Measurements from ENCODE around the gene MTAP.

MTAP gene

DNA sequence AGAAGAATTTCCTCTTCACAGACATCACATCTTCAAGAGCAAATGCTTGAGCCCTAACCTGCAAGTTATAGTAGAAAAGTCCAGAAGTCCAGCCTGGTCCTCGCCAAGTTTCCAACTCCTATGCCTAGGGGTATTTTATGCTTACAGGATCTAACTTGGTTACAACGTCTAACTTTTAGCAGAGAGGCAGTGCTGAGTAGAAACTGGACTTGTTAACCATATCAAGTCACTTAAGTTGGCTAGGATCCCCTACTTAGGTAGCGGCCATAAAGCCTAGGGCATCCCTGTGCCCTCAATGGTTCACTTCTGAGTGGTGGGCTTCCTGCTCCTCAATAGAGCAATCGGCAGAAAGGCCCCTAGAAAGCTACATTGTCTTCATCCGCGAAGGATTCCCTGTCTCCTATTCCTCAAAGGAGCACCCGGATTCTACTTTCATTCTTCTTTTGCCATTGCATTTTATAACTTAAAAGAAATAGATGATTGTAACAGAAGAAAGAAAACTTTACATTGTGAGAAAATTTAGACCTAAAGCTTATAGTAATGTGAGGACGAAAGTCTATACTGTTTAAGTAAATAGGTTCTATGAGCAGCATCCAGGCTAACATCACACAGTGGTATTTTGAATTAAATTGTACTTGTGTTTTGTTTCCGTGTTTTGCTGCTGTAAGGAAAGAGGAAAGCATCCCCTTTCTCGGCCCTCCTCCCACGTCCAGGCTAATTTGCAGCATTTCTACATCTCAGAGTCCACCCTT is 1.3 kb upstream of the MTAP start:
- DNase-seq (ENCODE audit: low spot score) = no peak
- in situ Hi-C loops (cut with MboI; ENCODE audit: low pct_unique_long_range_greater_than_20kb, low sequenced_read_pairs, unreplicated experiment) = loop anchor here (25.0 kb wide), 2 partner anchors 236 to 661 kb away; no protein-coding TSS in a partner anchor
- TF ChIP-seq, protein P1, sequence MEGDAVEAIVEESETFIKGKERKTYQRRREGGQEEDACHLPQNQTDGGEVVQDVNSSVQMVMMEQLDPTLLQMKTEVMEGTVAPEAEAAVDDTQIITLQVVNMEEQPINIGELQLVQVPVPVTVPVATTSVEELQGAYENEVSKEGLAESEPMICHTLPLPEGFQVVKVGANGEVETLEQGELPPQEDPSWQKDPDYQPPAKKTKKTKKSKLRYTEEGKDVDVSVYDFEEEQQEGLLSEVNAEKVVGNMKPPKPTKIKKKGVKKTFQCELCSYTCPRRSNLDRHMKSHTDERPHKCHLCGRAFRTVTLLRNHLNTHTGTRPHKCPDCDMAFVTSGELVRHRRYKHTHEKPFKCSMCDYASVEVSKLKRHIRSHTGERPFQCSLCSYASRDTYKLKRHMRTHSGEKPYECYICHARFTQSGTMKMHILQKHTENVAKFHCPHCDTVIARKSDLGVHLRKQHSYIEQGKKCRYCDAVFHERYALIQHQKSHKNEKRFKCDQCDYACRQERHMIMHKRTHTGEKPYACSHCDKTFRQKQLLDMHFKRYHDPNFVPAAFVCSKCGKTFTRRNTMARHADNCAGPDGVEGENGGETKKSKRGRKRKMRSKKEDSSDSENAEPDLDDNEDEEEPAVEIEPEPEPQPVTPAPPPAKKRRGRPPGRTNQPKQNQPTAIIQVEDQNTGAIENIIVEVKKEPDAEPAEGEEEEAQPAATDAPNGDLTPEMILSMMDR (IDR thresholded peaks at IDR 0.05; ENCODE audit: extremely low read depth, insufficient read depth, missing control alignments) = no peak

DNA sequence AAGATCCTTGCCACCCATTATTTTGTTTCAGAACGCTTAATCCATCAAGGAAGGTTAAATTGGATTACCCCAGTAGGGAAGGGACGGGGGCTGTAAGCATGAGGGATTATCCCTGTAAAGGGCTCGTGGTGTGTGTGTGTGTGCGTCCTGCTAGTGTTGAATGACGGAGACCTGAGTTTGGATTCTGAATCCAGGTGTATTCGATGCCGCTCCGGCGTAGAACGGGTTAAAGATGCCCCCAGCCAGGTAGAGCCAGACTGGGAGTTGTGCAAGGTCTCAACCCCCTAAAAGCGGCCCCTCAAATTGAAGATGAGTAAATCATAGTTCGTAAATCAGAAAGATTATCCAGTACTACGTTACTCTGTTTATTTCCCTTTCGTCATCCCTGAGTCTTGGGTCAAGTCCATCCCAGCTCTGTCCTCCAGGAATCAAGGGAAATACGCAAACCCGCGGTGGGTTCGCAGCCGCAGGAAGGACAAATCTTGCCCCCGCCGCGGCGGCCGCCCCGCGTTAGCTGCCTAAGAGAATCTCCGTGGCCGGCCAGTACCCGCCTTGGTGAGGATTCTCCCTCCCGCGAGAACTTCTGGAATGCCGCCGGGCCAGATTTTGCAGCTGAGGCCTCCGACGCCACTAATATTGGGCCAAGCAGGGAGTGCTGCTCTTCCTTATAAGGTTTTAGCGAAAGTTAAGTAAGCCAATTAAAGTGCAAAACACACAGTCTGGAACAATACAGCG is 586 bp upstream of the MTAP start:
- TF ChIP-seq, protein P1 (IDR thresholded peaks at IDR 0.05; ENCODE audit: extremely low read depth, insufficient read depth, missing control alignments) = no peak
- in situ Hi-C loops (cut with MboI; ENCODE audit: low pct_unique_long_range_greater_than_20kb, low sequenced_read_pairs, unreplicated experiment) = loop anchor here (25.0 kb wide), 2 partner anchors 235 to 660 kb away; no protein-coding TSS in a partner anchor
- DNase-seq (ENCODE audit: low spot score) = peak; percentile 22

DNA sequence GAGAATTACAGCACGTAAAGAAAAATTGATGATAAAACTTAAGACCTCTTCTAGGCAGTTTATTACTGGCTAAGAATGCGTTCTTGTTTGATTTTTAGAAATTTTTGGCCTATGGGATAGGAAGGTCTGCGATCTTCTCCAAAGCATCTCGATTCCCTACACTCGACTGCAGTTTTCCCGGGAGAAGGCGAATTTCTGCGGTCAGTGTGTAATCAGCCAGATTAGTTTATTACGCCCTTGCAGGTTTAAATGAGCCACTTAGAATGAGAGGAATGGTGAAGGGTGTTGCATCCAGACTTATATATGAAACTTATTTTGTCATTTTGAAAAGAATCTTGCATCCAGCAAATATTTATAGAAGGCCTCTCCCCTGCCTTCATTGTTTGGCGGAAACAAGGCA is 1.2 kb downstream of the MTAP start:
- in situ Hi-C loops (cut with MboI; ENCODE audit: low pct_unique_long_range_greater_than_20kb, low sequenced_read_pairs, unreplicated experiment) = loop anchor here (25.0 kb wide), 2 partner anchors 234 to 659 kb away; no protein-coding TSS in a partner anchor
- no peak for DNase-seq (ENCODE audit: low spot score)

DNA sequence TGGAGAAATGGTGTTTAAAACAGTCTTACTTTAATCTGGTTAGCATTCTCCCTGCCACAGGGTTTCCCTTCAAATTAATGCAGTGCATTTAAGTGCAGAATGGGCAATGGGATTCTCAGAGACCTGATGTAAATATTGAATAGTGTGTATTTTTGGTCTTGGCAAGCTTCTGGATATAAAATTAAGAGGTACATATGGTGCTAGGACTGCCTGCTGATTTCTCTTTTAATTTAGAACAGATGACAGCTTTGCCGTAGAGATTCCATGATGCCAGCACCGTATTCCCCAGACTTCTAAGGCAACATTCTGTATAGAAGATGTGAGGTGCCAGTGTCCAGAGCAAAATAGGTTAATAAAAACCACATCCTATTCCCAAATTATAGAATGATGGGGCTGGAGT is 1.9 kb downstream of the MTAP start:
- in situ Hi-C loops (cut with MboI; ENCODE audit: low pct_unique_long_range_greater_than_20kb, low sequenced_read_pairs, unreplicated experiment) = loop anchor here (25.0 kb wide), 2 partner anchors 233 to 658 kb away; no protein-coding TSS in a partner anchor
- no peak for DNase-seq (ENCODE audit: low spot score)
- TF ChIP-seq, protein P1 (IDR thresholded peaks at IDR 0.05; ENCODE audit: extremely low read depth, insufficient read depth, missing control alignments) = no peak

More for the DNA sequence above, 1.2 kb downstream of the MTAP start:
- TF ChIP-seq, protein P1 (IDR thresholded peaks at IDR 0.05; ENCODE audit: extremely low read depth, insufficient read depth, missing control alignments) = no peak

DNA sequence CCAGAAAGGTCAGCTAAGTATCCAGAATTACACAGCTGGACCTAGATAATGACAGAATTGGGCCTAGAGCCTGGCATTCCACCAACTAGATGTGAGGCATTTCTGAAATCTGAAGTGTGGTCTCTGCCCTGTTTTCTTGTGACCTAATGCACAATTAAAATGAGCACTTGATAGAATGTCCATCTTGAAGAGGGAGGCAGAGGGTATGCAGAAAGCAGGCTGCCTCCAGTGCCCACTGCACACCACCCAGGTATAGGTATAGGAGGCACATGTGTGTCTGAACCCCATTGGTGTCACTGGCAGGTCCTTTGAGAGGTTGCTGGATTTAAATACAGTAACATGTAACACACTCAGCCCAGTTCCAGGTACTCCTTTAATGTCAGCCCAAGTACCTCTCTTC is 2.4 kb downstream of the MTAP start:
- TF ChIP-seq, protein P1 (IDR thresholded peaks at IDR 0.05; ENCODE audit: extremely low read depth, insufficient read depth, missing control alignments) = no peak
- in situ Hi-C loops (cut with MboI; ENCODE audit: low pct_unique_long_range_greater_than_20kb, low sequenced_read_pairs, unreplicated experiment) = loop anchor here (25.0 kb wide), 2 partner anchors 233 to 658 kb away; no protein-coding TSS in a partner anchor

DNA sequence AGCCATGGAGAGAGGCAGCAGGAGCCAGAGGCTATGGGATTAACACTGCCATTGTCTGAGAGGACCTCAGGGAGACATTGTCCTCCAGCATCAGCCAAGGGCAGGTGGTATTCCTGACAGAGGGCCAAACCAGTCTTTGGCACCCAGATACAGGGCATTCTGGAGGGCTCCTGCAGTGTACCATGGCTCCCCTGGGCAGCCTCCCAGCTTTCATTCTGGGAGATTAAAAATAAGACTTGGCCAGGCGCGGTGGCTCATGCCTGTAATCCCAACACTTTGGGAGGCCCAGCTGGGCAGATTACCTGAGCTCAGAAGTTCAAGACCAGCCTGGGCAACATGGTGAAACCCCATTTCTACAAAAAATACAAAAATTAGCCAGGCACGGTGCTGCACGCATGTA is 4.2 kb downstream of the MTAP start:
- TF ChIP-seq, protein P1 (IDR thresholded peaks at IDR 0.05; ENCODE audit: extremely low read depth, insufficient read depth, missing control alignments) = no peak
- in situ Hi-C loops (cut with MboI; ENCODE audit: low pct_unique_long_range_greater_than_20kb, low sequenced_read_pairs, unreplicated experiment) = loop anchor here (25.0 kb wide), 2 partner anchors 231 to 656 kb away; no protein-coding TSS in a partner anchor
- no peak for DNase-seq (ENCODE audit: low spot score)

More for the DNA sequence above, 2.4 kb downstream of the MTAP start:
- no peak for DNase-seq (ENCODE audit: low spot score)
